Activated T-helper 1 cell treated with anti-CD3 and anti-CD28 coated beads, Interleukin-12 subunit alpha, Interleukin-12 subunit beta, Interleukin-2, Interleukin-4 antibody, amounts not matched to agents 30 ng/mL and 10 ng/mL and 1 ng/mL, durations not matched to agents 14 hours and 24 hours and 36 hours (primary cell): ENCODE results near the gene TRMU. TPM values are rescaled to one million over a fixed set of nuclear protein-coding genes. Genes with fewer than 3 reads are reported as not detected.

Source experiments
- DNase-seq: peaks from one replicate; pipeline ENCODE4 v3.0.0; 2021; ENCODE audit warnings: low spot score
- H3K27ac Mint-ChIP-seq: one replicate; pipeline ENCODE4 v1.8.0; 2021; ENCODE audit warnings: mild to moderate bottlenecking, mixed read lengths
- H3K27me3 Mint-ChIP-seq: one replicate; pipeline ENCODE4 v1.8.0; 2022; ENCODE audit warnings: mild to moderate bottlenecking, moderate library complexity, mixed read lengths; ENCODE audit not compliant: insufficient read depth
- H3K36me3 Mint-ChIP-seq: one replicate; pipeline ENCODE4 v1.8.0; 2021; ENCODE audit warnings: low read depth, mixed read lengths
- H3K4me1 Mint-ChIP-seq: one replicate; pipeline ENCODE4 v1.8.0; 2021; ENCODE audit warnings: low read depth, mixed read lengths
- H3K4me3 Mint-ChIP-seq: one replicate; pipeline ENCODE4 v1.8.0; 2021; ENCODE audit warnings: mild to moderate bottlenecking, moderate library complexity, mixed read lengths
- H3K9me3 Mint-ChIP-seq: one replicate; pipeline ENCODE4 v1.8.0; 2021; ENCODE audit warnings: mixed read lengths
- intact Hi-C: fragments of 100-400 bp; cut with micrococcal nuclease; formaldehyde crosslinking; loops from one replicate; pipeline ENCODE4 v1.15.1; 2024
- total RNA-seq: library from RNA; stranded (reverse); gene quantifications from 2 replicates; pipeline ENCODE4 v1.2.3, GENCODE V29; 2022

TRMU gene
- total RNA-seq, 1 donor from 2014 or later: 85.5 TPM

- intact Hi-C loops: loop anchor here (1.0 kb wide), 1 partner anchor 175 kb away; no protein-coding TSS in a partner anchor
- Mint-ChIP-seq H3K27ac (no peak overlapping the region), H3K36me3 (no peaks in the 10 kb centered on the region), H3K4me3 (no peak overlapping the region), H3K27me3 (peaks cover 2% of the 10 kb centered on the region), H3K4me1 (no peaks in the 10 kb centered on the region), H3K9me3 (no peaks in the 10 kb centered on the region)
- DNase-seq: no peak
These were observed 31.5 kb downstream of the TRMU start for GRCh38 chr22:46366801-46367706.

DNA sequence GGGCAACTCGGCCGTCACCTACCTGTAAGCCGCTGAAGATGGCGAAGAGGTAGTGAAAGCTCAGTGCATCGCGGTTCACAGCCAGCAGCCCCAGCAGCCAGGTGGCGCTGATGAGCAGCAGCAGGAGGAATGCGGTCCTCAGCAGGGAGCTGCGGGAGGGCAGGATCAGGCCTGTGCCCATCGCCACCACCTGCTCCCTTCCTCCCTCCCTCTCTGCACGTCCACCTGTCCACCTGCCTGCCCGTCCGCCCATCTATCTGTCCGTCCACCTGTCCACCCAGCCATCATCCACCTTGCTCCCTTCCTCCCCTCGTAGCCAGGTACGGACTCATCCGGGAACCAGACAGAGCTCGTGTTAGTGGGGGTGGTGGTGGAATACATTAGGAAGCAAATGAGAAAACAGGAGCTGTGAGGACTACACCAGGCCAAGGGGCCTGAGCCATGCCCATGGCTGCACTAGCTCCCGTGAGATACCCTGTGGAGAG lies 32.2 kb downstream of the TRMU start:
- peak; percentile 53 for DNase-seq
- no peaks in the 10 kb centered on the region for H3K9me3 Mint-ChIP-seq
- intact Hi-C loops: loop anchor here (1.0 kb wide), 1 partner anchor 175 kb away; no protein-coding TSS in a partner anchor
- peaks cover 6% of the 10 kb centered on the region for H3K27me3 Mint-ChIP-seq
- no peak overlapping the region for H3K27ac Mint-ChIP-seq
- H3K4me3 Mint-ChIP-seq: no peak overlapping the region
- no peaks in the 10 kb centered on the region for H3K36me3 Mint-ChIP-seq
- H3K4me1 Mint-ChIP-seq: no peaks in the 10 kb centered on the region

DNA sequence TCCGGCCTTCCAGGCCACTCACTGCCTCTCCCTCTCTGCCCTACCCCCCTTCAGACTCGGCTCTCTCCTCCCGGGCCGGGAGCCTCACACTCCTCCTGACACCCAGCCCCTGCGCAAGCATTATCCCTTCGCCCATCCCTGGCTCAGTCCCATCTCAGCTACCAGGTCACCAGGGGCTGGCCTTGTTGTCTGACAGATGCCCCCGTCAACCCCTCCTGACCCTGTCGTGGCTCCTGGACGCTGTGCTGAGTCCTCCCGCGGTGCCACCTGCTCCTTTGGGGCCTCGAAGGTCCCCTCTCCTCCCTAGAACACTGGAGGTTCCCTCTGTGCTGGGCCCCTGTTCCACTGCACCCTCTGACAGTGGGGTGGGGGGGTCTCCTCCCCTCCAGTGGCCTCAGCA lies 32.9 kb downstream of the TRMU start:
- intact Hi-C loops: no loop called here
- no peaks in the 10 kb centered on the region for H3K36me3 Mint-ChIP-seq
- peaks cover 9% of the 10 kb centered on the region for H3K27me3 Mint-ChIP-seq
- H3K9me3 Mint-ChIP-seq: no peaks in the 10 kb centered on the region
- DNase-seq: no peak
- no peak overlapping the region for H3K4me3 Mint-ChIP-seq
- no peaks in the 10 kb centered on the region for H3K4me1 Mint-ChIP-seq
- H3K27ac Mint-ChIP-seq: no peak overlapping the region

GRCh38 chr22:46368871-46369715 lies 33.6 kb downstream of the TRMU start:
- DNase-seq: no peak
- no peaks in the 10 kb centered on the region for H3K9me3 Mint-ChIP-seq
- H3K27ac Mint-ChIP-seq: no peak overlapping the region
- intact Hi-C loops: no loop called here
- no peaks in the 10 kb centered on the region for H3K36me3 Mint-ChIP-seq
- no peak overlapping the region for H3K4me3 Mint-ChIP-seq
- H3K4me1 Mint-ChIP-seq: peaks cover 2% of the 10 kb centered on the region
- peaks cover 10% of the 10 kb centered on the region for H3K27me3 Mint-ChIP-seq

GRCh38 chr22:46369716-46370583 lies 34.4 kb downstream of the TRMU start:
- no peak overlapping the region for H3K4me3 Mint-ChIP-seq
- H3K36me3 Mint-ChIP-seq: no peaks in the 10 kb centered on the region
- H3K4me1 Mint-ChIP-seq: peaks cover 5% of the 10 kb centered on the region
- H3K9me3 Mint-ChIP-seq: no peaks in the 10 kb centered on the region
- H3K27me3 Mint-ChIP-seq: peaks cover 14% of the 10 kb centered on the region
- H3K27ac Mint-ChIP-seq: no peak overlapping the region
- no peak for DNase-seq
- intact Hi-C loops: no loop called here

- no peak for DNase-seq
- peaks cover 14% of the 10 kb centered on the region for H3K27me3 Mint-ChIP-seq
- intact Hi-C loops: no loop called here
- H3K9me3 Mint-ChIP-seq: peaks cover under 1% of the 10 kb centered on the region
- H3K27ac Mint-ChIP-seq: no peak overlapping the region
- no peak overlapping the region for H3K4me3 Mint-ChIP-seq
- peaks cover 5% of the 10 kb centered on the region for H3K4me1 Mint-ChIP-seq
- no peaks in the 10 kb centered on the region for H3K36me3 Mint-ChIP-seq
These were observed 35.2 kb downstream of the TRMU start for GRCh38 chr22:46370584-46371291.

- Mint-ChIP-seq H3K9me3 (peaks cover 7% of the 10 kb centered on the region), H3K36me3 (no peaks in the 10 kb centered on the region), H3K4me3 (no peak overlapping the region)
These were observed 36.2 kb downstream of the TRMU start for GRCh38 chr22:46371623-46372226.

DNA sequence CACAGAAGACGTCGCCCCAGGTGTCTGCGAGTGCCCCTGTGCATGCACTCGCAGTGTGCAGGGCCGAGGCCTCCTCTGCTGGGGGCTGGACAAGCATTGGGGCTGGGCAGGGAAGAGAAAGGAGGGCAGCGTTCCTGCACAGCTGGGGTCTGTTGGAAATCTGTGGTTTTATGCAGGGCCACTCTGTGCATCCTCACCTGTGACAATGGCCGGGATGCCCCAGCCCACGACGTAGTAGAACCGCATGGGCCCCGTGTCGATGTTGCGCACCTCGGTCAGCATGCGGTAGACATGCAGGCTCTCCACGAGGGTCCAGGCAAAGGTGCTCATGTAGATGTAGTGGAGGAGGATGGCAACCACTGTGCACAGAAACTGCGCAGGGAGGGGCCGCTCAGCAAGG lies 37.2 kb downstream of the TRMU start:
- intact Hi-C loops: no loop called here
- H3K9me3 Mint-ChIP-seq: peaks cover 7% of the 10 kb centered on the region
- H3K4me1 Mint-ChIP-seq: peaks cover 5% of the 10 kb centered on the region
- H3K27ac Mint-ChIP-seq: no peak overlapping the region
- H3K4me3 Mint-ChIP-seq: no peak overlapping the region
- H3K27me3 Mint-ChIP-seq: peaks cover 14% of the 10 kb centered on the region
- H3K36me3 Mint-ChIP-seq: no peaks in the 10 kb centered on the region
- no peak for DNase-seq

More at GRCh38 chr22:46371623-46372226, 36.2 kb downstream of the TRMU start:
- H3K27me3 Mint-ChIP-seq: peaks cover 14% of the 10 kb centered on the region
- H3K27ac Mint-ChIP-seq: no peak overlapping the region
- H3K4me1 Mint-ChIP-seq: peaks cover 5% of the 10 kb centered on the region
- no peak for DNase-seq
- intact Hi-C loops: no loop called here

GRCh38 chr22:46373159-46373558 lies 37.6 kb downstream of the TRMU start:
- DNase-seq: no peak
- Mint-ChIP-seq H3K4me3 (no peak overlapping the region), H3K27me3 (peaks cover 14% of the 10 kb centered on the region), H3K9me3 (peaks cover 7% of the 10 kb centered on the region), H3K27ac (no peak overlapping the region), H3K4me1 (peaks cover 5% of the 10 kb centered on the region), H3K36me3 (no peaks in the 10 kb centered on the region)
- intact Hi-C loops: no loop called here

DNA sequence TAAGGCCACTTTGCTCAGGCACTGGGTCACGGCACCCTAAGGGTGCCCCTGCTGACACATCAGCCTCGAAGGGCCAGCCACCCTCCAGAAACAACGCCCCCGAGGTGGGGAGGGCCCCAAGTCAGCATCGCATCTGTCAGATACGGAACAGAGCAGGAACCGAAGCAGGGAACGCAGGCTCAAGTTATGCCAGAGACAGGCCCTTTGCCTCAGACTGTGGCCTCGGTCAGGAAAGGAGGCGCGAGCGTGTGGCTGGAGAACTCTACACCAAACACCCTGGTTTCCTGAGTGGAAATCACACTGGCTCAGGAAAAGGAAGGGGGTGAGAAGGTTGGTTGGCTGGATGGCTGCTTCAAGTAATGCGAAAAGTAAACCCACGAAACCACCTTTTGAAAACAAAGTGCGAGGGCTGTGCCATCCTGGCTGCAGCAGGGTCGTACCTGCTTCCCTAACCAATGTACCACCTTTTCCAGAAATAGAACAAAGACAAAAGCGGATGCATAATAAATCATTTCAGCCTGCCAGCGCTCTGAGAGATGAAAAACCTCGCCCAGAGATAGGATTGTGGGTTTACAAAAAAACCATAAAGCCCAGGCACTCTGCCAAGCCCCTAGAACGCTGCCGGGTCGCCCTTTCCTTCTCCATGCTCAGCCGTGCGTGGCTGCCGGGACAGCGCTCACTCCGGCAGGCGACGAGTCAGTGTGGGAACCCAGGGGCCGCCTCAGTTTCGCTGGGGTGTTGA lies 38.6 kb downstream of the TRMU start:
- H3K27me3 Mint-ChIP-seq: peaks cover 14% of the 10 kb centered on the region
- H3K4me1 Mint-ChIP-seq: peaks cover 5% of the 10 kb centered on the region
- intact Hi-C loops: no loop called here
- H3K4me3 Mint-ChIP-seq: no peak overlapping the region
- no peaks in the 10 kb centered on the region for H3K36me3 Mint-ChIP-seq
- H3K9me3 Mint-ChIP-seq: peaks cover 7% of the 10 kb centered on the region
- no peak for DNase-seq
- no peak overlapping the region for H3K27ac Mint-ChIP-seq
